Activated CD8-positive, alpha-beta T cell treated with anti-CD3 and anti-CD28 coated beads, Interleukin-2, amount 10 ng/mL, durations not matched to agents 7 days and 5 days (primary cell): ENCODE measurements around the gene SRCAP. TPM values are rescaled to one million over a fixed set of nuclear protein-coding genes. Genes with fewer than 3 reads are reported as not detected.

Experiments used
- ATAC-seq: fragments of 150-1000 bp; cut with Tn5 transposase; one replicate; pipeline ENCODE4 v1.10.0; 2021; ENCODE audit warnings: moderate library complexity
- CTCF ChIA-PET: fragments of 350-600 bp; sonication (Branson Sonifier 250); formaldehyde crosslinking; loops from one replicate; lab custom pipeline; 2021; ENCODE audit warnings: antibody characterized with exemption; lab: Charles Lee
- POLR2A ChIA-PET: fragments of 350-600 bp; sonication (Branson Sonifier 250); formaldehyde crosslinking; loops from one replicate; lab custom pipeline; 2021; ENCODE audit warnings: antibody characterized with exemption; lab: Charles Lee
- DNase-seq: peaks from one replicate; pipeline ENCODE4 v3.0.0-alpha.2; 2020
- H3K27ac Mint-ChIP-seq: one replicate; pipeline ENCODE4 v1.8.0; 2021; ENCODE audit warnings: mild to moderate bottlenecking, mixed read lengths
- H3K27me3 Mint-ChIP-seq: one replicate; pipeline ENCODE4 v1.8.0; 2021; ENCODE audit warnings: low read depth, mixed read lengths
- H3K36me3 Mint-ChIP-seq: one replicate; pipeline ENCODE4 v1.8.0; 2021; ENCODE audit warnings: low read depth, mixed read lengths
- H3K4me1 Mint-ChIP-seq: one replicate; pipeline ENCODE4 v1.8.0; 2021; ENCODE audit warnings: low read depth, mixed read lengths
- H3K4me3 Mint-ChIP-seq: one replicate; pipeline ENCODE4 v1.8.0; 2021; ENCODE audit warnings: mild to moderate bottlenecking, mixed read lengths
- H3K9me3 Mint-ChIP-seq: one replicate; pipeline ENCODE4 v1.8.0; 2022; ENCODE audit warnings: mixed read lengths; ENCODE audit not compliant: insufficient read depth
- total RNA-seq, 2 experiments: library from RNA; stranded (reverse); gene quantifications; one replicate each; pipeline ENCODE4 v1.2.3, GENCODE V29; 2021

SRCAP gene
- total RNA-seq, 2 experiments from 2014 or later = 75.2 to 76.0 TPM

- POLR2A ChIA-PET = interaction anchor here (0.8 to 1.2 kb wide), 2 partner anchors 11 to 21 kb away, joined by 3 read pairs; no protein-coding TSS in a partner anchor
- Mint-ChIP-seq H3K9me3 (no peaks in the 10 kb centered on the region), H3K27me3 (no peaks in the 10 kb centered on the region), H3K27ac (peak overlapping the region; percentile 43), H3K36me3 (peaks cover 71% of the 10 kb centered on the region), H3K4me3 (no peak overlapping the region), H3K4me1 (peaks cover 37% of the 10 kb centered on the region)
- CTCF ChIA-PET = interaction anchor here (1.2 to 2.4 kb wide), 2 partner anchors 29 to 130 kb away, joined by 3 to 20 read pairs; partner anchors contain the start of gene ZNF747
- DNase-seq (no peak), ATAC-seq (no peak)
These were observed 34.3 kb upstream of the SRCAP start for GRCh38 chr16:30664616-30665109.

GRCh38 chr16:30665155-30665829 is 33.7 kb upstream of the SRCAP start:
- ChIA-PET POLR2A (interaction anchor here (0.8 to 1.2 kb wide), 2 partner anchors 10 to 20 kb away, joined by 3 read pairs; no protein-coding TSS in a partner anchor), CTCF (interaction anchor here (1.0 to 2.4 kb wide), 3 partner anchors 29 to 131 kb away, joined by 3 to 20 read pairs (median 5); partner anchors contain the start of gene ZNF747)
- ATAC-seq (no peak), DNase-seq (no peak)
- Mint-ChIP-seq H3K27me3 (no peaks in the 10 kb centered on the region), H3K36me3 (peaks cover 69% of the 10 kb centered on the region), H3K27ac (peak overlapping the region; percentile 69), H3K9me3 (no peaks in the 10 kb centered on the region), H3K4me3 (no peak overlapping the region), H3K4me1 (peaks cover 37% of the 10 kb centered on the region)

- ChIA-PET CTCF (interaction anchor here (1.0 to 2.4 kb wide), 3 partner anchors 28 to 131 kb away, joined by 3 to 20 read pairs (median 5); partner anchors contain the start of gene ZNF747), POLR2A (interaction anchor here (0.8 to 1.2 kb wide), 2 partner anchors 10 to 20 kb away, joined by 3 read pairs; no protein-coding TSS in a partner anchor)
- no peak for ATAC-seq
- Mint-ChIP-seq H3K27ac (no peak overlapping the region), H3K36me3 (peaks cover 65% of the 10 kb centered on the region), H3K27me3 (no peaks in the 10 kb centered on the region), H3K4me3 (no peak overlapping the region), H3K9me3 (no peaks in the 10 kb centered on the region), H3K4me1 (peaks cover 34% of the 10 kb centered on the region)
- no peak for DNase-seq
These were observed 33.2 kb upstream of the SRCAP start for GRCh38 chr16:30665830-30666190.

- Mint-ChIP-seq H3K36me3 (peaks cover 61% of the 10 kb centered on the region), H3K27me3 (no peaks in the 10 kb centered on the region), H3K9me3 (no peaks in the 10 kb centered on the region), H3K4me3 (no peak overlapping the region), H3K27ac (no peak overlapping the region), H3K4me1 (peaks cover 26% of the 10 kb centered on the region)
- DNase-seq (no peak), ATAC-seq (no peak)
- CTCF ChIA-PET = interaction anchor here (1.0 to 2.4 kb wide), 2 partner anchors 27 to 31 kb away, joined by 5 to 20 read pairs; no protein-coding TSS in a partner anchor
- POLR2A ChIA-PET = interaction anchor here (0.6 kb wide), 1 partner anchor 15 kb away, joined by 3 read pairs; no protein-coding TSS in a partner anchor
These were observed 32.3 kb upstream of the SRCAP start for GRCh38 chr16:30666681-30667080.

GRCh38 chr16:30667361-30667905 is 31.5 kb upstream of the SRCAP start:
- Mint-ChIP-seq H3K27me3 (no peaks in the 10 kb centered on the region), H3K4me3 (no peak overlapping the region), H3K4me1 (peaks cover 18% of the 10 kb centered on the region), H3K36me3 (peaks cover 54% of the 10 kb centered on the region), H3K27ac (no peak overlapping the region), H3K9me3 (no peaks in the 10 kb centered on the region)
- CTCF ChIA-PET = no interaction called here
- ATAC-seq (no peak), DNase-seq (no peak)
- POLR2A ChIA-PET = interaction anchor here (0.6 kb wide), 1 partner anchor 14 kb away, joined by 3 read pairs; no protein-coding TSS in a partner anchor

GRCh38 chr16:30668393-30668792 is 30.6 kb upstream of the SRCAP start:
- Mint-ChIP-seq H3K36me3 (peaks cover 44% of the 10 kb centered on the region), H3K27ac (peak overlapping the region; percentile 36), H3K9me3 (no peaks in the 10 kb centered on the region), H3K27me3 (no peaks in the 10 kb centered on the region), H3K4me1 (peaks cover 9% of the 10 kb centered on the region), H3K4me3 (no peak overlapping the region)
- ATAC-seq (no peak), DNase-seq (no peak)
- CTCF ChIA-PET = no interaction called here
- POLR2A ChIA-PET = no interaction called here

- no peak for ATAC-seq
These were observed 29.7 kb upstream of the SRCAP start for GRCh38 chr16:30669026-30669902.

GRCh38 chr16:30669903-30670824 is 28.8 kb upstream of the SRCAP start:
- H3K36me3 Mint-ChIP-seq = peaks cover 34% of the 10 kb centered on the region
- no peaks in the 10 kb centered on the region for H3K4me1 Mint-ChIP-seq
- H3K9me3 Mint-ChIP-seq = no peaks in the 10 kb centered on the region
- no peak overlapping the region for H3K27ac Mint-ChIP-seq
- H3K4me3 Mint-ChIP-seq = no peak overlapping the region
- CTCF ChIA-PET = no interaction called here
- DNase-seq (no peak), ATAC-seq (no peak)
- no peaks in the 10 kb centered on the region for H3K27me3 Mint-ChIP-seq
- POLR2A ChIA-PET = no interaction called here

More at GRCh38 chr16:30669026-30669902, 29.7 kb upstream of the SRCAP start:
- POLR2A ChIA-PET = no interaction called here
- no peaks in the 10 kb centered on the region for H3K27me3 Mint-ChIP-seq
- CTCF ChIA-PET = no interaction called here
- H3K27ac Mint-ChIP-seq = no peak overlapping the region
- H3K36me3 Mint-ChIP-seq = peaks cover 39% of the 10 kb centered on the region
- H3K9me3 Mint-ChIP-seq = no peaks in the 10 kb centered on the region
- no peak for DNase-seq
- no peak overlapping the region for H3K4me3 Mint-ChIP-seq
- peaks cover 3% of the 10 kb centered on the region for H3K4me1 Mint-ChIP-seq

GRCh38 chr16:30675143-30675542 is 23.8 kb upstream of the SRCAP start:
- Mint-ChIP-seq H3K9me3 (no peaks in the 10 kb centered on the region), H3K27me3 (no peaks in the 10 kb centered on the region), H3K27ac (no peak overlapping the region), H3K36me3 (peaks cover 5% of the 10 kb centered on the region), H3K4me1 (no peaks in the 10 kb centered on the region), H3K4me3 (no peak overlapping the region)
- POLR2A ChIA-PET = interaction anchor here (0.8 to 0.9 kb wide), 2 partner anchors 10 to 18 kb away, joined by 3 read pairs; no protein-coding TSS in a partner anchor
- DNase-seq = no peak
- no peak for ATAC-seq
- CTCF ChIA-PET = interaction anchor here (1.3 kb wide), 1 partner anchor 19 kb away, joined by 10 read pairs; no protein-coding TSS in a partner anchor

- no peaks in the 10 kb centered on the region for H3K9me3 Mint-ChIP-seq
- ChIA-PET CTCF (interaction anchor here (0.8 to 1.9 kb wide), 3 partner anchors 16 to 248 kb away, joined by 3 to 13 read pairs (median 4); partner anchors contain the start of gene DCTPP1), POLR2A (interaction anchor here (0.6 kb wide), 1 partner anchor 315 kb away, joined by 3 read pairs; no protein-coding TSS in a partner anchor)
These were observed 20.9 kb upstream of the SRCAP start for GRCh38 chr16:30677931-30678585.

More at GRCh38 chr16:30677931-30678585, 20.9 kb upstream of the SRCAP start:
- Mint-ChIP-seq H3K36me3 (no peaks in the 10 kb centered on the region), H3K27ac (no peak overlapping the region), H3K4me1 (no peaks in the 10 kb centered on the region), H3K4me3 (no peak overlapping the region), H3K27me3 (no peaks in the 10 kb centered on the region)
- DNase-seq = no peak
- no peak for ATAC-seq
